ENCODE data around the gene AQP10.

DNA sequence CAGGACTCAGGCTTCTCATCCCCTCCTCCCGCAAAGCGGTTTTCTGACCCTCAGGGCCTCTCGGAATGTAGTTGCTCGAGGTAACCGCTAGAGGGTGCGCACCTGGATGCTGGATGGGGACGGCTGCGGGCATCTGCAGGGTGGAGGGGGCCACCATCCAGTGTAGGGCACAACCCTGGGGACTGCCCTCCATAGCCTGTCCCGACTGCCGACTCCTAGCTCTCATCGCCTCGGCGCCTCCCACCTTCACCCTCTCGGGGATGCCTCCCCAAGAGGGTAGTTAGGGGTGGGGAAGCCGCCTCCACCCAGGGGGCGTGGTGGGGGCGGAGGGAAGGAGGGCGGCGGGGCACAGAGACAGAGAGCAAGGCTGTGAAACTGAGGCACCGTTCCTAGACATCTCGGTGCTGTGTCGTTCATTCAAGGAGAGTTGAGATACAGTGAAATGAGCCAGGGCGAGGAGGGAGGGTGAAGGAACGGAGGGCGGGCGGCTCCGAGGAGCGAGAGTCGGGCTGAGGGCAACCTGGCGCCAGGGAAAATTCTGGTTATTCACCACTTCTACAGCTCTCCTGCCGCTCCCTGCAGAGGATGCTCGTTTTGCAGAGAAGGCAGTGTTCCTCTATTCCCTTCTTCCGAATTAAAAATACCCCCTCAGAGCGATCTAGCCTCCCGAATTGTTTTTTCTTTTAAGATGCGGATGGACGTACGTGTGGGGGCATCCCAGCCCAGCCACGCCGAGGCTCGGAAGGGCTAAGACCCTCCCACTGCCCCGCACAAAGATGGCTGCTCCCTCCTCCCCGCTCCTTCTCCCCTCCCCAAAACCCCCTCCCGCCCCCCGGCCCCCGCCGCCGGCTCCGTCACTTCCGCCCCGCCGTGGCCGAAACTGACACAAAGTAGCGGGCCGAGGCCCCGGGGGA lies 4.0 kb downstream of the AQP10 start, which contains the start of gene ATP8B2:
- TF ChIP-seq, protein P1, sequence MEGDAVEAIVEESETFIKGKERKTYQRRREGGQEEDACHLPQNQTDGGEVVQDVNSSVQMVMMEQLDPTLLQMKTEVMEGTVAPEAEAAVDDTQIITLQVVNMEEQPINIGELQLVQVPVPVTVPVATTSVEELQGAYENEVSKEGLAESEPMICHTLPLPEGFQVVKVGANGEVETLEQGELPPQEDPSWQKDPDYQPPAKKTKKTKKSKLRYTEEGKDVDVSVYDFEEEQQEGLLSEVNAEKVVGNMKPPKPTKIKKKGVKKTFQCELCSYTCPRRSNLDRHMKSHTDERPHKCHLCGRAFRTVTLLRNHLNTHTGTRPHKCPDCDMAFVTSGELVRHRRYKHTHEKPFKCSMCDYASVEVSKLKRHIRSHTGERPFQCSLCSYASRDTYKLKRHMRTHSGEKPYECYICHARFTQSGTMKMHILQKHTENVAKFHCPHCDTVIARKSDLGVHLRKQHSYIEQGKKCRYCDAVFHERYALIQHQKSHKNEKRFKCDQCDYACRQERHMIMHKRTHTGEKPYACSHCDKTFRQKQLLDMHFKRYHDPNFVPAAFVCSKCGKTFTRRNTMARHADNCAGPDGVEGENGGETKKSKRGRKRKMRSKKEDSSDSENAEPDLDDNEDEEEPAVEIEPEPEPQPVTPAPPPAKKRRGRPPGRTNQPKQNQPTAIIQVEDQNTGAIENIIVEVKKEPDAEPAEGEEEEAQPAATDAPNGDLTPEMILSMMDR (IDR thresholded peaks at IDR 0.05; ENCODE audit: insufficient read depth, low read depth, low read length), result peak; percentile 81
- TF ChIP-seq EZH2 (IDR thresholded peaks at IDR 0.05; ENCODE audit: insufficient read depth, low read length), result no peak

Data from astrocyte (in vitro differentiated cells and primary cell).